OCI-LY7 (cell line): ENCODE data around the gene MLYCD. TPM values are rescaled to one million over a fixed set of nuclear protein-coding genes. Genes with fewer than 3 reads are reported as not detected.

Experiments used
- BruUV-seq: library from RNA; stranded (reverse); fragments of 400-500 nt; replicated peaks from 2 replicates; lab custom pipeline; 2021; lab: Mats Ljungman, UMichigan
- CTCF ChIA-PET: fragments of 300-600 bp; sonication (Branson Sonifier 250); formaldehyde crosslinking; loops from one replicate; lab custom pipeline; 2022; ENCODE audit warnings: antibody characterized with exemption; ENCODE audit not compliant: unreplicated experiment; lab: Charles Lee
- POLR2A ChIA-PET: fragments of 300-600 bp; sonication (Branson Sonifier 250); formaldehyde crosslinking; loops from one replicate; lab custom pipeline; 2022; ENCODE audit warnings: antibody characterized with exemption; lab: Charles Lee
- DNase-seq: peaks from one replicate; pipeline ENCODE4 v3.0.0-alpha.2; 2015; ENCODE audit warnings: low spot score
- H2AFZ ChIP-seq: fragments of 200-600 bp; sonication (generic), shearing (Covaris generic); 2 replicates; pipeline ENCODE4 v1.6.1; 2014; ENCODE audit warnings: mild to moderate bottlenecking, antibody characterized with exemption, low read length, moderate library complexity
- H3K27ac ChIP-seq: fragments of 200-600 bp; sonication (generic); 2 replicates; pipeline ENCODE4 v1.5.1; 2014; ENCODE audit warnings: mixed run types, low read depth, mild to moderate bottlenecking, moderate library complexity, low read length, inconsistent platforms; ENCODE audit not compliant: poor library complexity, severe bottlenecking
- H3K36me3 ChIP-seq: fragments of 200-600 bp; sonication (generic); 2 replicates; pipeline ENCODE4 v1.6.1; 2014; ENCODE audit warnings: mild to moderate bottlenecking, antibody characterized with exemption, low read length, moderate library complexity, mixed read lengths; ENCODE audit not compliant: insufficient read depth
- H3K4me1 ChIP-seq: fragments of 200-600 bp; sonication (generic); 2 replicates; pipeline ENCODE4 v1.5.1; 2014; ENCODE audit warnings: mild to moderate bottlenecking, low read length; ENCODE audit not compliant: insufficient read depth, poor library complexity, severe bottlenecking
- H3K4me2 ChIP-seq: fragments of 200-600 bp; sonication (generic); 2 replicates; pipeline ENCODE4 v1.6.1; 2014; ENCODE audit warnings: mild to moderate bottlenecking, low read length
- H3K4me3 ChIP-seq: fragments of 200-600 bp; sonication (generic); 2 replicates; pipeline ENCODE4 v1.5.1; 2014; ENCODE audit warnings: mild to moderate bottlenecking, low read depth, low read length; ENCODE audit not compliant: poor library complexity, severe bottlenecking
- H3K79me2 ChIP-seq: fragments of 200-600 bp; sonication (generic); 2 replicates; pipeline ENCODE4 v1.6.1; 2016; ENCODE audit warnings: low read depth, mild to moderate bottlenecking, low read length, moderate library complexity, mixed read lengths; ENCODE audit not compliant: insufficient read depth
- H3K9me2 ChIP-seq: fragments of 200-600 bp; sonication (generic); 2 replicates; pipeline ENCODE4 v1.6.1; 2016; ENCODE audit warnings: mild to moderate bottlenecking, low read length, mixed read lengths; ENCODE audit not compliant: insufficient read depth
- H3K9me3 ChIP-seq: fragments of 200-600 bp; sonication (generic); 2 replicates; pipeline ENCODE4 v1.6.1; 2014; ENCODE audit warnings: mild to moderate bottlenecking, mixed run types, low read length, mixed read lengths
- H4K20me1 ChIP-seq: fragments of 200-600 bp; sonication (generic); 2 replicates; pipeline ENCODE4 v1.6.1; 2014; ENCODE audit warnings: mild to moderate bottlenecking, antibody characterized with exemption, low read length, moderate library complexity, mixed read lengths; ENCODE audit not compliant: insufficient read depth
- CTCF ChIP-seq: fragments of 200-600 bp; sonication (generic); conservative IDR thresholded peaks from 2 replicates; pipeline ENCODE4 v1.5.1; 2014; ENCODE audit warnings: mild to moderate bottlenecking, antibody characterized with exemption, low read length, moderate library complexity, mixed read lengths
- EZH2phosphoT487 ChIP-seq: fragments of 200-600 bp; sonication (generic); IDR thresholded peaks from 2 replicates; pipeline ENCODE4 v1.6.1; 2018; ENCODE audit warnings: low read depth, borderline replicate concordance, mild to moderate bottlenecking, mixed run types, antibody characterized with exemption, low read length, moderate library complexity, mixed read lengths
- intact Hi-C: fragments of 100-400 bp; cut with micrococcal nuclease; formaldehyde crosslinking; loops from one replicate; pipeline ENCODE4 v1.10.0; 2022; ENCODE audit not compliant: unreplicated experiment
- total RNA-seq, 2 experiments: library from RNA; depleted of rRNA in 1 of 2; stranded (reverse); fragments of >200 nt in 1 of 2; shearing (Covaris generic) in 1 of 2; gene quantifications; 2 replicates each; pipeline ENCODE4 v1.2.3, GENCODE V29; 2014 to 2022

The MLYCD gene
- total RNA-seq, 2 experiments from 2014 or later, result 3.5 to 10.9 TPM

GRCh38 chr16:83915081-83915480 lies 16.2 kb downstream of the MLYCD start:
- Histone ChIP-seq H3K4me2 (no peak overlapping the region), H3K27ac (no peak overlapping the region), H2AFZ (no peak overlapping the region), H3K9me2 (no peaks in the 10 kb centered on the region), H4K20me1 (no peaks in the 10 kb centered on the region), H3K79me2 (no peaks in the 10 kb centered on the region), H3K36me3 (peaks cover 57% of the 10 kb centered on the region), H3K4me3 (no peak overlapping the region), H3K9me3 (no peaks in the 10 kb centered on the region), H3K4me1 (no peaks in the 10 kb centered on the region)
- DNase-seq, result no peak
- ChIA-PET CTCF (interaction anchor here (0.6 kb wide), 1 partner anchor 756 kb away, joined by 3 read pairs; no protein-coding TSS in a partner anchor), POLR2A (no interaction called here)
- TF ChIP-seq EZH2phosphoT487, result no peak
- TF ChIP-seq CTCF, result no peak
- BruUV-seq, result no TSS peak
- intact Hi-C loops, result no loop called here

GRCh38 chr16:83915491-83915890 lies 16.6 kb downstream of the MLYCD start:
- intact Hi-C loops, result no loop called here
- no peaks in the 10 kb centered on the region for H3K79me2 ChIP-seq
- H2AFZ ChIP-seq, result no peak overlapping the region
- ChIA-PET POLR2A (no interaction called here), CTCF (interaction anchor here (0.6 kb wide), 1 partner anchor 756 kb away, joined by 3 read pairs; no protein-coding TSS in a partner anchor)
- no peaks in the 10 kb centered on the region for H3K4me1 ChIP-seq
- TF ChIP-seq EZH2phosphoT487 (no peak), CTCF (no peak)
- DNase-seq, result no peak
- BruUV-seq, result no TSS peak
- no peak overlapping the region for H3K27ac ChIP-seq
- H4K20me1 ChIP-seq, result no peaks in the 10 kb centered on the region
- no peaks in the 10 kb centered on the region for H3K9me3 ChIP-seq
- no peak overlapping the region for H3K4me3 ChIP-seq
- no peak overlapping the region for H3K4me2 ChIP-seq
- peaks cover 57% of the 10 kb centered on the region for H3K36me3 ChIP-seq
- H3K9me2 ChIP-seq, result no peaks in the 10 kb centered on the region

- no peak overlapping the region for H2AFZ ChIP-seq
- H3K9me2 ChIP-seq, result no peaks in the 10 kb centered on the region
- no peak overlapping the region for H3K27ac ChIP-seq
- intact Hi-C loops, result no loop called here
- no peaks in the 10 kb centered on the region for H4K20me1 ChIP-seq
- no peak overlapping the region for H3K4me2 ChIP-seq
- DNase-seq, result no peak
- H3K79me2 ChIP-seq, result no peaks in the 10 kb centered on the region
- H3K4me1 ChIP-seq, result no peaks in the 10 kb centered on the region
- BruUV-seq, result no TSS peak
- H3K4me3 ChIP-seq, result no peak overlapping the region
- TF ChIP-seq EZH2phosphoT487 (no peak), CTCF (no peak)
- no peaks in the 10 kb centered on the region for H3K9me3 ChIP-seq
- H3K36me3 ChIP-seq, result peaks cover 51% of the 10 kb centered on the region
- CTCF ChIA-PET, result no interaction called here
- POLR2A ChIA-PET, result no interaction called here
Measured at GRCh38 chr16:83917152-83918120, 18.5 kb downstream of the MLYCD start.
